Progenitor cell of endocrine pancreas (in vitro differentiated cells): ENCODE measurements around the gene CSMD2. TPM values are rescaled to one million over a fixed set of nuclear protein-coding genes. Genes with fewer than 3 reads are reported as not detected.

ENCODE experiments used
- DNase-seq: peaks from one replicate; pipeline ENCODE4 v3.0.0; 2021; ENCODE audit warnings: low spot score; ENCODE audit not compliant: unreplicated experiment
- H3K27ac Mint-ChIP-seq: 2 replicates; pipeline ENCODE4 v1.8.0; 2021; ENCODE audit warnings: mild to moderate bottlenecking, moderate library complexity, mixed read lengths
- H3K27me3 Mint-ChIP-seq: 2 replicates; pipeline ENCODE4 v1.8.0; 2021; ENCODE audit warnings: mixed read lengths
- H3K36me3 Mint-ChIP-seq: 2 replicates; pipeline ENCODE4 v1.8.0; 2022; ENCODE audit warnings: mixed read lengths; ENCODE audit not compliant: insufficient read depth
- H3K4me1 Mint-ChIP-seq: 2 replicates; pipeline ENCODE4 v1.8.0; 2021; ENCODE audit warnings: low read depth, mixed read lengths
- H3K4me3 Mint-ChIP-seq: 2 replicates; pipeline ENCODE4 v1.8.0; 2021; ENCODE audit warnings: low read depth, mild to moderate bottlenecking, moderate library complexity, mixed read lengths
- H3K9me3 Mint-ChIP-seq: 2 replicates; pipeline ENCODE4 v1.8.0; 2021; ENCODE audit warnings: low read depth, mixed read lengths
- CTCF ChIP-seq: fragments of 200-600 bp; sonication (generic); IDR thresholded peaks from one replicate; pipeline ENCODE4 v1.5.0; 2021; ENCODE audit warnings: antibody characterized with exemption, mild to moderate bottlenecking; ENCODE audit not compliant: unreplicated experiment
- total RNA-seq: library from RNA; stranded (reverse); gene quantifications from 2 replicates; pipeline ENCODE4 v1.2.1, GENCODE V29; 2021

Gene CSMD2
- total RNA-seq, 1 donor from 2014 or later, result 0.38 TPM

- H3K27ac Mint-ChIP-seq, result no peak overlapping the region
- H3K9me3 Mint-ChIP-seq, result no peaks in the 10 kb centered on the region
- no peak for DNase-seq
- H3K36me3 Mint-ChIP-seq, result no peaks in the 10 kb centered on the region
- H3K4me1 Mint-ChIP-seq, result no peaks in the 10 kb centered on the region
- no peak for TF ChIP-seq CTCF
- H3K4me3 Mint-ChIP-seq, result no peak overlapping the region
- H3K27me3 Mint-ChIP-seq, result peaks cover 10% of the 10 kb centered on the region
These were observed 350.9 kb downstream of the CSMD2 start for GRCh38 chr1:33814166-33814565.

GRCh38 chr1:33810571-33810970 is 354.5 kb downstream of the CSMD2 start:
- Mint-ChIP-seq H3K9me3 (peaks cover 5% of the 10 kb centered on the region), H3K4me3 (no peak overlapping the region), H3K27me3 (peaks cover 10% of the 10 kb centered on the region), H3K36me3 (no peaks in the 10 kb centered on the region), H3K27ac (no peak overlapping the region), H3K4me1 (no peaks in the 10 kb centered on the region)
- no peak for DNase-seq
- no peak for TF ChIP-seq CTCF

GRCh38 chr1:33805988-33806387 is 359.0 kb downstream of the CSMD2 start:
- H3K4me3 Mint-ChIP-seq, result no peak overlapping the region
- no peak overlapping the region for H3K27ac Mint-ChIP-seq
- no peaks in the 10 kb centered on the region for H3K36me3 Mint-ChIP-seq
- no peaks in the 10 kb centered on the region for H3K4me1 Mint-ChIP-seq
- no peak for TF ChIP-seq CTCF
- DNase-seq, result no peak
- peaks cover 5% of the 10 kb centered on the region for H3K9me3 Mint-ChIP-seq
- H3K27me3 Mint-ChIP-seq, result peaks cover 5% of the 10 kb centered on the region

- H3K4me1 Mint-ChIP-seq, result peaks cover 2% of the 10 kb centered on the region
- H3K27ac Mint-ChIP-seq, result no peak overlapping the region
These were observed 362.8 kb downstream of the CSMD2 start for GRCh38 chr1:33802268-33802667.

GRCh38 chr1:33797849-33798248 is 367.2 kb downstream of the CSMD2 start:
- no peak overlapping the region for H3K4me3 Mint-ChIP-seq
- peaks cover 15% of the 10 kb centered on the region for H3K27me3 Mint-ChIP-seq
- peaks cover 1% of the 10 kb centered on the region for H3K36me3 Mint-ChIP-seq
- no peak for DNase-seq
- no peak overlapping the region for H3K27ac Mint-ChIP-seq
- peaks cover 9% of the 10 kb centered on the region for H3K9me3 Mint-ChIP-seq
- H3K4me1 Mint-ChIP-seq, result peaks cover 2% of the 10 kb centered on the region
- no peak for TF ChIP-seq CTCF

More at GRCh38 chr1:33802268-33802667, 362.8 kb downstream of the CSMD2 start:
- H3K27me3 Mint-ChIP-seq, result peaks cover 8% of the 10 kb centered on the region
- TF ChIP-seq CTCF, result no peak
- no peak for DNase-seq
- H3K9me3 Mint-ChIP-seq, result peaks cover 9% of the 10 kb centered on the region
- no peak overlapping the region for H3K4me3 Mint-ChIP-seq
- H3K36me3 Mint-ChIP-seq, result peaks cover 1% of the 10 kb centered on the region
